Activated CD4-positive, CD25-positive, alpha-beta regulatory T cell treated with anti-CD3 and anti-CD28 coated beads, Interleukin-2, amount 50 U/mL, for 72 hours (primary cell): ENCODE measurements around the gene ANGPTL2.

Experiments used
- DNase-seq: peaks from one replicate; pipeline ENCODE4 v3.0.0; 2021

ANGPTL2 gene

DNA sequence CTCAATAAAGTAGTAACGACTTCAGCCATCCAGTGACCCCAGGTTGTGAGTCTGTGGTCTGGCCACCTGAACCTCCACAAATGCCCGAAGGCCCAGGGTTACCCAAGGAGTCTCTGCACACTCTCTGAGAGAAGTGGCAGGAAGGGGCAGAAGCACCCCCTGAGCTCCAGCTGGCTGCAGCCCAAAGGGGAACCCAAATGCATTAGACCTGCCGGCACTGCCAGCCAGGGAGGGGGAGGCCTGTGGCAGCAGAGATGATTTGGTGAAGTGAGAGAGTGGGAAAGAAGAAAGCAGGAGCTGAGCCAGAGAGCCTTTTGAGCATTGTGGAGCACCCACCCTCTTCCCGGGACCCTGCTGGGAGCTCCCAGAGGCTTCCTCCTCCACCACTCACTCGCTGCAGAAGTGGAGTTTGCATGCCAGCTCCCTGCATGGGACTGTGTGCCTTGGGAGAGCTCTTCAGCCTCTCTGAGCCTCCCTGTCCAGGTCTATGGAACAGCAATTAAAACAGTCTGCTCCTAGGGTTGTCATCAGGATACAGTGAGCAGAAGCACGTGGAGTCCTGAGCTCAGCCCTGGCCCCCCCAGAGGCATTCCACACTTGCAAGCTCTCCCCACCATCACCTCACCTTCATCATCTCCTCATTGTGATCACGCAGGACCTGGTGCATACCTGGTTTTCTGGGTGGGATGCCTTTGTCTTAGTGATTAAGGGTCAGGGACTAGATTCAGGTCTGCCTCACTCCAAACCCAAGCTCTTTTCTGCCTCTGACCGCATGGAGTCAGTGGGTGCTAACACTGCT, 13.8 kb upstream of the ANGPTL2 start:
- DNase-seq = no peak

DNA sequence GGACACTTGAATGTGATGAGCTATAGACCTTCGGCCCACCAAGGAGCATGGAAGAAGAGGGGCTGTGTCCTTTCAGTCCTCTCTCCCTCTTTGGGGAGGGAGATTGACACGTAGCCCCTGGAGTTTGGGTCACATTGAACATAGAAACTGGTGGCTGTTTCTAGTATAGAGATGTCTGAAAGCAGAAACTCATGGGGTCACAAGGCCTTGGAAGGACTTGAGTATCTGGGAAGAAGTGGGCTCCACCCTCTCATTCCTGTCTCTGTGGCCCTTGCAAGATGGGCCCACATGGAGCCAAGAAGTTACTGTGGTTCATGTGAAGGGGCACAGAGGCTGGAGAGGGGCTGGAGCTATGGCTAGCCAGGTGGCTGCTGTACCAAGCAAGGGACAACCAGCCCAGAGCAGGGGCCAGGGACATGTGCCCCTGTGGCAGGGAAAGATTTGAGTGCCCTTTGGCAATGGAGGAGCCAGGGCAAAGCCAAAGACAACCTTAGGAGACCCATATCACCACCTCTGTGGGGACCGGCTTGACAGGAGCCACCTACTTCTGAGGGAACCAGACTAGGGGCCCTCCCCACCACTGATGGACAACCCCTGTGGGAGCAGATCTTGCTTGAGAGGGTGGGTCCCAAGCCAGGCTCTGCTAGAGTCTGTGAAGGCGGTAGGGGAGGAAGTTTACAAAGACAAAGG, 12.8 kb upstream of the ANGPTL2 start:
- DNase-seq = no peak

DNA sequence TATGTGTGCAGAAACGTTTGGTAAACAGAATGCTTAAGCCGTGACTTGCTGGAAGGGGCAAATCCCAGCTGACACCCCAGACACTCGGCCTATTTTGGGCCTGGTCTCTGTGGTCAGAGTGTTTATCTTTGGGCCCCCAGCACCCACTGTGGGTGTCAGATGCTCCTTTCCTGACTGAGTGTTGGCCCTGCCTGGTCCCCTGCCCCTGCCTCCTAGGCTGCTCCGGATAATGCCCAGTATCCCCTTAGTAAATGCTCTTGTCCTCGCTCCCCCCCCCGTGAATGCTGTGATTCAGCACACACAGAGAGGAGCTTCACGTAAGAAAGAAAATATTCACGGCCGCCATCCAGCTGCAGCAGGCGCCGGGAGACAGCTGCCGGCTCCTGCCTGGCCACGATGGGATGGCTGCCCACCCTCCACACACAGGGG, 11.3 kb upstream of the ANGPTL2 start:
- DNase-seq = no peak

DNA sequence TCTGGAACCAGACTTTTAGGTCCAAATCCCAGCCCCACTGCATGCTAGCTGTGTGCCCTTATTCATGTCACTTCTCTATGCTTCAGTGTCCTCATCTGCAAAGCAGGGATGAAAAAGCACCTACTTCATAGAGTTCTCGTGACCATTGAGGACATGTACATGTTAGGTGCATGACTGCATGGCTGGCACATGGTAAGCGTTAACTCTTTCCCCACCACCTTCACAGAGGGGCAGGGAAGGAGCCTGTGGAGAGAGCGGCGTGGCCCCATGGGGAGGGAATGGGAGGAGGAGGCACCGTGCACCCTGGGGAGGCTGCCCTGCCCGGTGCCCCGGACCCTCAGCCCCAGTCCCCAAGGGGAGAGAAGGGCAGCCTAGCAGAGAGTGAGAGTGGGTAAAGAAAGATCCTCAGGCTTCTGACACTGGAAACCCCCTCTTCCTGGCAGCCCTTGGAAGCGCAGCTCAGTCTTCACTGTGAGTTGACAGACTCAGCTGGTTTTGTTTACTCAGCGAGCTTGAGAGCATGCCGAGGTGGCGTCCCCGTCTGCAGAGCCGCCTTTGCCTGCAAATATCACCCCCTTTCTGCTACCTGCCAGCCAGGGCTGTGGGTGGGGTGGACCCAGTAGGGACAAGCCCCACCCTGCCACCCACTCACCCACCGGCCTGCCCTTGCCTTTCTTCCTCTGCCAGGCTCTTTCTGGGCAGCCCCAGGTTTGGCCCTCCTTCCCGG, 10.6 kb upstream of the ANGPTL2 start:
- DNase-seq = no peak

DNA sequence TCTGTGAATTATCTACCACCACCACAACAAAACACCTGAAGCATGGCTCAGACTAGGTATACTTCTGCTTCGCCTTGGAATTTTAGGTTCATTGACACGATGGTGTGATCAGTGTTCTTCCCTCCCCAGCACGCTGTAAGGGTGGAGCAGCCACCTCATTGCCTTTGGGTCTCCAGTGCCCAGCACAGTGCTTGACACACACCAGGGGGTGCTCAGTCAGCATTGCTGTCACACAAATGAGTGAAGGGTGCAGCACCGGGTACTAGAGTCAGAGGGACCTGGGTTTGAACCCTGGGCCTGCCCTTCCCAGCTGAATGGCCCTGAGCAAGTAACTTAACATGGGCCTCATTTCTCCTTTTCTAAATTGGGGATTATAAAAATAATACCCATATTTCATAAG, 9.9 kb upstream of the ANGPTL2 start:
- DNase-seq = no peak

DNA sequence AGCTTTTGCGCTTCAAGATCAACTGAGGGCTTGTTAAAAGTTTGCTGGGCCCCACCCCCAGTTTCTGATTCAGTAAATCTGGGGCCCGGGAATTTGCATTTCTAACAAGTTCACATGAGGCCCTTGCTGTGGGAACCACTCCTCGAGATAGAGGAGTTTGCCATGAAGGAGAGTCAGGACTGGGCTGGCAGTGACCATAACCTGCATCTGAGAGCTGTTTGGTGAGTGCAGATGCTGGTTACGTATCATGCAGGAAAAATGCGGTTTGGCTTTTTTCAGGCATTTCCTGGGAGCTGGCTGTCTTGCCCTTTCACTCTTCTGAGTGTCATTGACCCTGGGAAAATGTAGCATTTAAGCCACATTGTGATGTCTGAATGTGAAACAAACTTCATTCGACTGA, 9.4 kb upstream of the ANGPTL2 start:
- no peak for DNase-seq

DNA sequence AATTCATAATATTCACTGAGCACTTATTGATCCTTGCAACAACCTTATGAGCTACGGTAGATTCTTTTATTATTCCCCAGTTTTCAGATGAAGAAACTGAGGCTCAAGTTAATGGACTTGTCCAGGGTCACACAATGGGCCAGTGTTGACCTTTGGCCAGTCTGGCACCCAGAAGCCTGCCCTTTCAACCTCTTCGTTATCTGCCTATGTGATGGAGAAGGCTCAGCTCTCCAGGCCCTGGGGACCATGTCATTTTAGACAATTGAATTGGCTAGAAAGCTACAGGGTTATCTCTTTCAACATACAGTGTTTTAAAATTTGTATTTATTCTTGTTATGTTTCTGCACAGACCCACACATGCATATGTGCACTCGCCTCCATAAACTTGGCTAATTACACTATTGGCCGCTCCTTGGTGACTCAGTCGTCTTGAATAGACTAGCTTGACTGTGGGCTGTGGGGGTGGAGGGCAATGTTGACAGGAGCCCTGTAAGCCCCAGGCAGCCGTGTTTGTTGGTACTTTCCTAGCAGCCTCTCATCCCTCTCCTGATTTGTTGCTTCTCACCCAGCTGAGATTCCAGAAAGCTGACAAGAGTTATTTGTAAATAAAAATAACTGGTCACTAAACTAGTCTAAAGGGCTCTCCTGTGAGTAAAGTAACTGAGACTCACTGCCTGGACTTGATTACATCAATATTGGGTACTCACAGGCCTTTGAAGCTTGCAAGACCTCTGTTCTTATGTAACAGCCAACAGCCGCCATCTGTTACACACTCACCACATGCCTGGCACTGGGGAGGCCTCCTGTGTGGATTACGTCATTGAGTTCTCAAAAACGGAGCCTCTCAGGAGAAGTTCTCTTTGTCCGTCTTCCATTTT, 8.5 kb upstream of the ANGPTL2 start:
- no peak for DNase-seq

DNA sequence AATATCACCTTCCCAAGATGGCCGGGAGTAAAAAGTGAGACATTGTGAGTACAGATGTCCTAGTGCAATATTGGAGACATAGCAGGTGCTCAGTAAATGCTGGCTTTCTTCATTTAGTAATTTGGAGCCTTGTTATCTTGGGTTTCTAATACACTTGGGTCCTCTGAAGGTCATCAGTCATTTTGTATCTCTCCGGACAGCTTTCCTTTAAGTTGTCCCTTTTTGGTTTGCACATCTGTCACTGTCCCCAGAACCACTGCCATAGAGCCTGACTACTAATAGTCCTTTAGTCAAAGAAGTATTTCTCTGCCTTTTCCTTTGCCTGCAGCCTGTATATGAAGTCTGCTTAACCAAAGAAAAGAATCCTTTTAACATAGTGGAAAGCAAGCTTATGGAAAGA, 7.8 kb upstream of the ANGPTL2 start:
- no peak for DNase-seq

DNA sequence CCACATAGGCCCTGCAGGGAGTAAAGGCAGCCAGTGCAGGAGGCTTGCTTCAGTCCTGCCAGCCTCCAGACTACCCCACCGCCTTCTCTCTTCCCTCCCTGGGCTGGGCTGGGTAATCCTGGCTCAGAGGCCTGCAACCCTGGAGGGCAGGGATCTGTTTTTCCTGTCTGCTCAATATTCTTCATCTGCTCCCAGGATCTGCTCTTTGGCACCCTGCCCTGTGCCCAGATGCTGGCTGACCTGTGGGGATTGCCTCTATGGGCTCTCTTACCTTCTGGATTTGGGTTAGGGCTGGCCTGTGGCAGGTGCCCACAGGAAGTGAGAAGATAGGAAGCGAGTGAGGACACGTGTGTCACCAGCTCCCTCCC, 7.3 kb upstream of the ANGPTL2 start:
- DNase-seq = no peak

DNA sequence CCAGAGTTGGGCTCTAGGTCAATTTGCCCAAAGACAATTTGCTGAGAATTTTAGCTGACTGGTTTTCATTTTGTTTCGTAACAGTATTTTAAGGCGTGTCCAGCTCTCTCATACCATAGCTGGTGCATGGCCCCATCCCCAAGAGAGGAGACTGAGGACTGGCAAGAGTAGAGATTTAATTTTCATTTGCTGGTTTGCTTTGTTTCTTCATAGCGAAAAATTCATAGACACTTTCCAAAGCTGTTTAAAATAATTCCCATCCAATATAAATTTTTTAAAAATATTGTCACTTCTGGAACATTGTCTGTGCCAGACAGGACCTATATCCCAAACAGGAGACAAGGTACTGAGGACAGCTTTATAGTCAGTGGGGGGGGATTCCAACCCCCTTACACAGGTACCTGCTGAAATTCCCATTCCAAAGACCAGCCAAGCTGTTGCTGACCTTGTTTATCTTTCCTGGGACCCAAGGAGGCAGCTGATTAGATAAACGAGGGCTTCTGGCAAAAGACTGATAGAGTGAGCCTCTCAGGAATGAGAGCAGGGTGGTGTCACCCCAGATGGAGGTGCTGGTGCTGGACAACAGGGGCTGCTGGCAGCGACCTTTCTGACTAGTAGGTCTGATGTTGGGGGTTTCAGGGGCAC, 6.8 kb upstream of the ANGPTL2 start:
- DNase-seq = no peak

DNA sequence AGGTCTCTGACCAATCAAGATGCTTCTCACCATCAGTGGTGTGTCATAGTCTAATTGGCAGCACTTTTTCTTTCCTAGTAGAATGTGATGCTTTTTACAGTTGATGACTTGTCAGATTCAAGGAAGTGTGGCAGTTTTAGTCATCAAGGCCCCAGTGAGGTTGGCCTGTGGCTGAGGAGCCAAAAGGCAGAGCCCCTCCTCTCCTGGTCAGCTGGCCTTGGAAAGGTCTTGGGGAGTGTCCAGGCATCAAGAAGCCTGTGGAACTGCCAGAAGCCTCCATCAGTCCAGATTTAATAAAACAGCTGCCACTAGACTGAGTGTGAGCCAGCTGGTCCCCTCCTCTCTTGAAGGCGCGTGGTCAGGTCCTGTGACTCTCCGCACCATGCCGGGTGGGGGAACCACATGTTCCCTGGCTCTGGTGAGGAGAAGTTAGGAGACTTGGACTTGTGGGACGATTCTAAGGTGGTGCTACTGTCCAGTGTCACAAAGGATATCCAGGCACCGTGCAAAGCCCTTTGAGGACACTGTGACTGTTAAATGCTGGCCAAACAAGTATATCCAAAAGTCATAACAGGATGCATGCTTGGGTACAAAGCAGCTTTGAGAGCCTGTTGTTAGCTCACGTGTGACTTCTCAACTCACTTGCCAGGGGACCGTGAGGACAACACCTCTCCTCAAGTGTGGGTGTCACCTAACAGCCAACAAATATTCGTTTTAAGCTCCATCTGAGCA, 6.1 kb upstream of the ANGPTL2 start:
- DNase-seq = no peak

DNA sequence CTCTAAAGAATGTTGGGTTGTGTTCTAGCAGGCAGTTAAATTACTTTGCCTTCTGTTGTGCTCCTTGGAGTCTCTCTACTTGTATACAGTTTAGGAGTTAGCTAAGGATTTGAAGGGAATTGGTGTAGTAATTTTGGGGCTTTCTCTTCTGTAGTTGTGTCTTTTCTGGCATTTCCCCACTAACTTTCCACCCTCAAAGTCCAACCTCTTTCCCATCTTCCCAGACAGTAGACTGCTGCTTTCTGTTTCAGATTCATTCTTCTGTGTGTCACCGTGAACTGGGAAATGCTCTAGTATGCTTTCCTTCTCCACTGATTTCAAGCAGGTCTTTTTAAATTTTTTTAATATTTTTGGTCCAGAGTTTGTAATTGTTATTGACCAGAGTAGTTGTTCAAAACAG, 4.5 kb upstream of the ANGPTL2 start:
- no peak for DNase-seq

DNA sequence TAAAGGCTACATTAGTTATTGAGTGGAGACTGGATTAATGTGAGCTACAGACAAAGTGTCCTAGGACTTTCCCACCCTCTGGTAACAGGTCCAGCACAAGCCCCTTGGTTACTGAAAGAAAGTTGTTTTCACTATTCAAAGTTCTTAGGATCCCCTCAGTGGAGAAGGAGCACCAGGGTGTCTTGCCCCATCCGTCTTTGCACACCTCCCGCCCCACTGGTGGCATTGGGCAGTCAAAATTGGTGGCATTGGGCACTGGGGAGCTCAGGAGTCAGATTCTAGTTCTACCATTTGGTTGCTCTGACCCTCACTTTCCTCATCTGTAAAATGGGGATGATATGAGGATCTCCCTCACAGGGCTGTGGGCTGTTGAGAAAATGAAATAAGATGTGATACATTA, 2.4 kb upstream of the ANGPTL2 start:
- DNase-seq = no peak

DNA sequence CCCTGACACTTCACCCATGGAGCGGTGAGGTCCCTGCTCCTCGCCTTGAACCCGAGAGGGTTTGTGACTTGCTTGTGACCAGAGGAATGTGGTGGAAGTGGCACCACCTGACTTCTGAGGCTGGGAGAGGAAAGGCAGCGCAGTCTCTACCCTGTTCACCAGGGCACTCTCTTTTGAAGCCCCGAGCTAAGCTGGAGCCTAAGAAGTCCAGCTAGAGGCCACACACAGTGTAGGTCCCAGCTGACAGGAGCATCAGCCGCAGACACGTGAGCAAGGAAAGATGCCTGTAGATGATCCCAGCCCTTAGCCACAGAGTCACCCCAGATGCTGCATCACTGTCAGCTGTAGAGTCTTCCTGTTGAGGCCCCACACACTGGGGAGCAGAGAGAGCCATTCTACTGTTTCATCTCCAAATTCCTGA, 1.7 kb upstream of the ANGPTL2 start:
- no peak for DNase-seq

DNA sequence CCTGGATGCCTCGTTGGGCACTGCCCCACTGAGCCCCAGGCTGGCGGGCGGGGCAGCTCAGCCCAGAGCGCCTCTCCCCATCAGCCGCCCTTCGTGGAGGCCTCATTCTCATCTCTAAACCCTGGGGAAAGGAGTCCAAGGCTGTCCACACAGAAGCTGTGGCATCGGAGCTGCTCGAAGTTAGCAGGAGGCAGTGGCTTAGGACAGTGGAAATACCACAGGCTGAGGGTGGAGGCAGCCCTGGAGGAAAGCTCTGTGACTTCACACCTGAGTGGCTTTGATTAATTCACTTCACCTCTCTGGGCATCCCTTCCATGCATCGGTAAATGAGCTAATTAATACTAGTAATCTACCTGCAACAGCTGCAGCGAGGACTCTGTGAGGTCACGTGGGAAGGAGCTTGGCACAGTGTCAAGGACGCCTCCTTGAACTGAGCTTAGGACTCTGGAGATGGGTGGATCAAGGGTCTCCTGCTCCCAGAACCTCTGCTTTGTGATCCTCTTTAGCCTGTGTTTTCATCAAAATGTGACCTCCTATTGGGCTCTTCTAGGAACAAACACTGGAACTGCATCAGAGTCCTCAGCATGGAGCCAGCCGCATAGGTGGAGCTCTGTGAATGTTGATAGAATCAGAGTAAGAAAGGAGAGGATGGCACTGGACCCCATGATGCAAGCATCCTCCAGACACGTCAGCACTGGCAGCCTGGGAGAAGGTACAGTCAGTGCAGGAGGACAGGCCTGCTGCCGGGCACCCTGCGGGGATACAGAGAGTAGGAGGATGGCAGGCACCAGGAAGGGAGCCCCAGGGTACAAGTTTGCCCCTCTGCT, 842 bp upstream of the ANGPTL2 start:
- DNase-seq = no peak

DNA sequence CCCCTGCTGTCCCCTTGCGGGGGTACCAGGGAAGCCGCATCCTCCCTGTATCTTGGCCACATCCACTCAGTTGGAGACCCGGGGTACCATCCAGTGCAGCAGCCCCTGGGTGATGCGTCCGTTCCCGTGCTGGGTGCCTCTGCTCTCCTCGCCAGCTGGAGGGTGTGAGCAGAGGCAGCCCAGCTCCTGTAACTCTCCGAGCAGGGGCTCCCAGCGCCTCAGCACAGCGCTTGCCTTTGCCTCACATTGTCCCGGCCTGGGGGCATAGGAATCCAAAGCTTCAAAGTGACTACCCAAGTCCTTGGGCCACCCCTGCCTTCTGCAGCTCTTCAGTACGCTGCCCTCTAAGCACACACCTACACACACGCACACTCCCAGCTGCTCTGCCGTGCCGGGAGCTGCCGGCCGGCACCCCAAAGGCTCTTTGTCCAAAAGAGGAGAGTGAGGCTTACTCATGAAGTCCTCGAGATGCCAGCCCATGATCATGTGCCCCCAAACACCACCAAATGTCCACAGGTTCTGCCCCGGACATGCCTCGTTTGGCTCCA, 733 bp downstream of the ANGPTL2 start:
- no peak for DNase-seq

DNA sequence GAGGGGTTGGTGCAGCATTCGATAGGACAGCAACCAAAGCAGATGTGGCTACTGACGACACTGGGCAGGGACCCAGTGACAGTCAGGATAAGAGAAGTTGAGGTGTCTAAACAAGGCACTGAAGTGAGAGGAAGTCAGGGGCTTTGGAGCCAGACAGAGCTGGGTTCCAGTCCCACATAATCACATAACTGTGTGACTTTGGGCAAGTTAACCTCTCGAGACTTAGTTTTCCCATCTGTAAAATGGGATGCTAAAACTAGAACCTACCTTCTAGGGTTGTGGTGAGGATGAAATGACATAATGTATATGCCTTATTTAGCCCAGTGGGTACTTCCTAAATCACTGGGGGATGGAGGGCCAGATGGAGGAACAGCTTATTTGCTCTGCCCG, 3.1 kb downstream of the ANGPTL2 start:
- no peak for DNase-seq

DNA sequence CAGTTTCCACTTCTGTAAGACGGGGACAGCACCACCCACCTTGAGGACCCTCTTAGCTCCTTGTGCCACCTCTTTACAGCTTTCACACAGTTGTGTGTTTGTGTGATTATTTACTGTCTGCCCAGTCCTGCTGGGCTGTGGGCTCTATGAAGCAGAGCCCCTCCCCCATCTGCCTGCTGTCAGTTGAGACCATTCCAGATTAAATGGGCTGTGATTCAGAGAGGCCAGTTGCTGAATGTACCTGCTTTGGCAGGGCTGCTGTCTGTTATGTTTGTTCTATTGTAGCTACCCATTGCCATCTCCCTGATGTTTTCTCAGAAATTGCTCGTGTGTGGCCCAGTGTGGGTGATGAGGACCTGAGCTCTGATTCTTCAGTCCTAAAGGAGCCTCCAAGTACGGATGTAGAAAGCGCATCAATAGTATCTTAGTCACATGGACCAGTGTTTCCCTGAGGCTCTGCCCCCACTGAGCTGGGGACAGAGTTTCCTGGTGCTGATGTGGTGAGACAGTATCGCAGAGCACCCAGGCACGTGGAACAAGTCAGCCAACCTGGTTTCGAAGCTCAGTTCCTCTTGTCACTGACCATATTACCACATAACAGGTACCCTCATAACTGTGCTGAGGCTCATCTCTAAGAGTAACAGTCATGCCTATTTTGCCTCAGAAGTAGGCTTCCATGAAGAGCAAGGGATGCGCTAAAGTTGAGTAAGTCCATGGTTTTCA, 3.7 kb downstream of the ANGPTL2 start:
- DNase-seq = no peak

DNA sequence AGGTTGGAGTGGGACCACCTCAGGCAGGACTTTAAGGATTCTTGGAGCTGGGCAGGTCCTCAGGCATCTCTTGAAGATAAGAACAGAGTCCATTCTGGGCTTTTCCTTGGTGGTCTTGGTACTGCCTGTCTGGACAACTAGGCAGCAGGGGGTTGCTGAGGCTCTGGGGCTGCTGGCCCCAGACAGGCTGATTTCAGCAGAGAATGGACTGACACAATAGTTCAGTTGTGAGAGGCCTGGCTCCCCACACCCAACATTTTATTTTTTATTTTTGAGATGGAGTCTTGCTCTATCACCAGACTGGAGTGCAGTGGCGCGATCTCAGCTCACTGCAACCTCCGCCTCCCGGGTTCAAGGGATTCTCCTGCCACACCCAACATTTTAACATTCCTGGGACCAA, 4.6 kb downstream of the ANGPTL2 start:
- no peak for DNase-seq

DNA sequence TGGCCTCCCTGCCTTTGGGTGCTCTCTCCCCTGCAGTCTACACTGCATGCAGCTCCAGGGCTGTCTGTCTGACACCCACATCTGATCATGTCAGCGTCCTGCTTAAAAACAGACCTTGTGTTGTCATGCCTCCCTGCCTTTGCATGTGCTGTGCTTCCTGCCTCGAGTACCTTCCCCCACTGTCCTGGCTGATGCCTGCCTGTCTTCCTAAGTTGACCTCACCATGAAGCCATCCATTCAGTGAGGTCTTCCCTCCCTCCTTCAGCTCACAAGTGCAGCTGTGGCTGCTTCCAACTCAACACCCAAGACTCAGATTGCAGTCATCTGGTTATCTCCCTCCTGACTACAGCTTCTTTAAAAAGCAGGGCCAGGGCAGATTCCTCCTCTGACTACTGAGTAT, 5.5 kb downstream of the ANGPTL2 start:
- DNase-seq = no peak
